PC-3 (cell line): Measurements from ENCODE around the gene SGPL1.

Experiments
- EZH2phosphoT487 ChIP-seq: fragments of 300-600 bp; sonication (generic); IDR thresholded peaks from 2 replicates; pipeline ENCODE4 v1.6.1; 2018; ENCODE audit warnings: mild to moderate bottlenecking, antibody characterized with exemption, low read length, borderline replicate concordance
- TF ChIP-seq, protein P1 (sequence below): fragments of 300-600 bp; sonication (generic); conservative IDR thresholded peaks from 2 replicates; pipeline ENCODE4 v1.5.1; 2017; ENCODE audit warnings: antibody characterized with exemption, low read depth, mild to moderate bottlenecking, low read length

DNA sequence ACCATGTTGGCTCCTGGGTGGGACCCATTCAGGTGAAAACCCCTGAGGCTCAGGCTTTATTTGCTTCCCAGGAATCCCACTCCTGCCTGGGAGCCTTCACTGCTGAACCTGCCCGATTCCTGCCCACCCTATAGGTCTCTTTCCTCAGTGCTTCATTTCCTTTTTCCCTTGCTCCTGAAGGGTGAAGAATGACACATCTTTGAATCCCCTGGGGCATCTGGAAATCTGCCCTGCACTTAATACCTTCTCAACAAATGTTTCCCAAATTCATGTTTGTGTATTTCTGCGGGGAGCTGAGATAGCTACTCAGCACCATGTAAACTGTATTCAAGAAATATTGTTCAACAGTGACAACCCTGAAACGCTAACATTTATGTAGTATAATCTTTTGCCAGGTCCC lies 82.9 kb downstream of the SGPL1 start:
- TF ChIP-seq, protein P1, sequence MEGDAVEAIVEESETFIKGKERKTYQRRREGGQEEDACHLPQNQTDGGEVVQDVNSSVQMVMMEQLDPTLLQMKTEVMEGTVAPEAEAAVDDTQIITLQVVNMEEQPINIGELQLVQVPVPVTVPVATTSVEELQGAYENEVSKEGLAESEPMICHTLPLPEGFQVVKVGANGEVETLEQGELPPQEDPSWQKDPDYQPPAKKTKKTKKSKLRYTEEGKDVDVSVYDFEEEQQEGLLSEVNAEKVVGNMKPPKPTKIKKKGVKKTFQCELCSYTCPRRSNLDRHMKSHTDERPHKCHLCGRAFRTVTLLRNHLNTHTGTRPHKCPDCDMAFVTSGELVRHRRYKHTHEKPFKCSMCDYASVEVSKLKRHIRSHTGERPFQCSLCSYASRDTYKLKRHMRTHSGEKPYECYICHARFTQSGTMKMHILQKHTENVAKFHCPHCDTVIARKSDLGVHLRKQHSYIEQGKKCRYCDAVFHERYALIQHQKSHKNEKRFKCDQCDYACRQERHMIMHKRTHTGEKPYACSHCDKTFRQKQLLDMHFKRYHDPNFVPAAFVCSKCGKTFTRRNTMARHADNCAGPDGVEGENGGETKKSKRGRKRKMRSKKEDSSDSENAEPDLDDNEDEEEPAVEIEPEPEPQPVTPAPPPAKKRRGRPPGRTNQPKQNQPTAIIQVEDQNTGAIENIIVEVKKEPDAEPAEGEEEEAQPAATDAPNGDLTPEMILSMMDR: no peak
- TF ChIP-seq EZH2phosphoT487: no peak
